ENCODE results near the gene GBGT1. TPM values are rescaled to one million over a fixed set of nuclear protein-coding genes. Genes with fewer than 3 reads are reported as not detected.

Gene GBGT1
- total RNA-seq, 1 experiment from 2014 or later: 16.5 TPM

DNA sequence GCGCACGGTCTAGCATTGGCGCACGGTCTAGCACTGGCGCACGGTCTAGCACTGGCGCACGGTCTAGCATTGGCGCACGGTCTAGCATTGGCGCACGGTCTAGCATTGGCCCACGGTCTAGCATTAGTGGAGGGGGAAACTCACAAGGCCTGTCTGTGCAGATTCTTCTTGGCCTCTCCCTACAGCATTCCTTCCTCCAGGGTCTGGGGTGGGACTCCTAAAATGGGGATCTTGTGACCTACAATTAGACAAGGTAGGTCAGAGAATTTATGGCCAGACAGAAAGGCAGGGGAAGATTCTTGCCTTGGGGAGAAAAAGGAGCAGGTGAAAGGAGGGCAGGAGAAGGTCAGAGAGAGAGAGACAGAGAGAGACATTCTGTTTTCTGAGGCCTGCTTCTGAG, 5.4 kb upstream of the GBGT1 start:
- H3K4me1 Mint-ChIP-seq: peaks cover 6% of the 10 kb centered on the region
- ATAC-seq: no peak
- H3K27me3 Mint-ChIP-seq (ENCODE audit: low read depth): peaks cover 12% of the 10 kb centered on the region
- no peak overlapping the region for H3K27ac Mint-ChIP-seq
- no peaks in the 10 kb centered on the region for H3K9me3 Mint-ChIP-seq
- CTCF ChIA-PET: interaction anchor here (1.0 to 1.3 kb wide), 2 partner anchors 17 to 19 kb away, joined by 3 to 4 read pairs; no protein-coding TSS in a partner anchor
- DNase-seq (ENCODE audit: low spot score): no peak
- POLR2A ChIA-PET: no interaction called here
- TF ChIP-seq ZNF671 (CRISPR knock-in tag; IDR thresholded peaks at IDR 0.05): no peak
- TF ChIP-seq NR1H2 (CRISPR knock-in tag; IDR thresholded peaks at IDR 0.05): no peak
- TF ChIP-seq ZBTB21 (CRISPR knock-in tag; IDR thresholded peaks at IDR 0.05; ENCODE audit: borderline replicate concordance): no peak
- TF ChIP-seq, protein P1, sequence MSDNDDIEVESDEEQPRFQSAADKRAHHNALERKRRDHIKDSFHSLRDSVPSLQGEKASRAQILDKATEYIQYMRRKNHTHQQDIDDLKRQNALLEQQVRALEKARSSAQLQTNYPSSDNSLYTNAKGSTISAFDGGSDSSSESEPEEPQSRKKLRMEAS (CRISPR knock-in tag; IDR thresholded peaks at IDR 0.05): no peak
- H3K36me3 Mint-ChIP-seq: no peaks in the 10 kb centered on the region
- H3K4me3 Mint-ChIP-seq: no peak overlapping the region

DNA sequence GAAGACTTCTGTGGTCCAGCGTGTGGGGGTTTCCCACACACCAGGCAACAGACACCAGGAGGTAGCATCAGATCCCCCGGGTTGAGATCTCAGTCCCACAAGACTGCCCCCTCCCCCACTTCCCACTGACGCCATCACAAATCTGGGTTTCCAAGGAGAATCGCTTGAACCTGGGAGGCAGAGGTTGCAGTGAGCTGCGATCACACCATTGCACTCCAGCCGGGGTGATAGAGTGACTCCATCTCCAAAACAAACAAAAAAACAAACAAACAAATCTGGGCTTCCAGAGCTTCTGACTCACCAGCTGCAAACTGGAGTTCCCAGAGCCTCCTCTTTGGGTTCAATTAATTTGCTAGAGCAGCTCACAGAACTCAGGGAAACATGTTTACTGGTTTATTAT, 4.7 kb upstream of the GBGT1 start:
- H3K4me1 Mint-ChIP-seq: peaks cover 8% of the 10 kb centered on the region
- DNase-seq (ENCODE audit: low spot score) (no peak), ATAC-seq (no peak)
- no peak overlapping the region for H3K4me3 Mint-ChIP-seq
- no peaks in the 10 kb centered on the region for H3K9me3 Mint-ChIP-seq
- peaks cover 11% of the 10 kb centered on the region for H3K27me3 Mint-ChIP-seq (ENCODE audit: low read depth)
- H3K27ac Mint-ChIP-seq: no peak overlapping the region
- ChIA-PET POLR2A (no interaction called here), CTCF (interaction anchor here (1.0 to 1.3 kb wide), 2 partner anchors 18 to 20 kb away, joined by 3 to 4 read pairs; no protein-coding TSS in a partner anchor)
- TF ChIP-seq, protein P2, sequence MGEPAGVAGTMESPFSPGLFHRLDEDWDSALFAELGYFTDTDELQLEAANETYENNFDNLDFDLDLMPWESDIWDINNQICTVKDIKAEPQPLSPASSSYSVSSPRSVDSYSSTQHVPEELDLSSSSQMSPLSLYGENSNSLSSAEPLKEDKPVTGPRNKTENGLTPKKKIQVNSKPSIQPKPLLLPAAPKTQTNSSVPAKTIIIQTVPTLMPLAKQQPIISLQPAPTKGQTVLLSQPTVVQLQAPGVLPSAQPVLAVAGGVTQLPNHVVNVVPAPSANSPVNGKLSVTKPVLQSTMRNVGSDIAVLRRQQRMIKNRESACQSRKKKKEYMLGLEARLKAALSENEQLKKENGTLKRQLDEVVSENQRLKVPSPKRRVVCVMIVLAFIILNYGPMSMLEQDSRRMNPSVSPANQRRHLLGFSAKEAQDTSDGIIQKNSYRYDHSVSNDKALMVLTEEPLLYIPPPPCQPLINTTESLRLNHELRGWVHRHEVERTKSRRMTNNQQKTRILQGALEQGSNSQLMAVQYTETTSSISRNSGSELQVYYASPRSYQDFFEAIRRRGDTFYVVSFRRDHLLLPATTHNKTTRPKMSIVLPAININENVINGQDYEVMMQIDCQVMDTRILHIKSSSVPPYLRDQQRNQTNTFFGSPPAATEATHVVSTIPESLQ (CRISPR knock-in tag; IDR thresholded peaks at IDR 0.05): no peak
- TF ChIP-seq SOX15 (CRISPR knock-in tag; IDR thresholded peaks at IDR 0.05): no peak
- TF ChIP-seq SMAD4 (CRISPR knock-in tag; IDR thresholded peaks at IDR 0.05): no peak
- TF ChIP-seq FOXP1 (CRISPR knock-in tag; IDR thresholded peaks at IDR 0.05; ENCODE audit: borderline replicate concordance): no peak
- TF ChIP-seq, protein P3, sequence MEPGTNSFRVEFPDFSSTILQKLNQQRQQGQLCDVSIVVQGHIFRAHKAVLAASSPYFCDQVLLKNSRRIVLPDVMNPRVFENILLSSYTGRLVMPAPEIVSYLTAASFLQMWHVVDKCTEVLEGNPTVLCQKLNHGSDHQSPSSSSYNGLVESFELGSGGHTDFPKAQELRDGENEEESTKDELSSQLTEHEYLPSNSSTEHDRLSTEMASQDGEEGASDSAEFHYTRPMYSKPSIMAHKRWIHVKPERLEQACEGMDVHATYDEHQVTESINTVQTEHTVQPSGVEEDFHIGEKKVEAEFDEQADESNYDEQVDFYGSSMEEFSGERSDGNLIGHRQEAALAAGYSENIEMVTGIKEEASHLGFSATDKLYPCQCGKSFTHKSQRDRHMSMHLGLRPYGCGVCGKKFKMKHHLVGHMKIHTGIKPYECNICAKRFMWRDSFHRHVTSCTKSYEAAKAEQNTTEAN (CRISPR knock-in tag; IDR thresholded peaks at IDR 0.05): no peak
- TF ChIP-seq, protein P4, sequence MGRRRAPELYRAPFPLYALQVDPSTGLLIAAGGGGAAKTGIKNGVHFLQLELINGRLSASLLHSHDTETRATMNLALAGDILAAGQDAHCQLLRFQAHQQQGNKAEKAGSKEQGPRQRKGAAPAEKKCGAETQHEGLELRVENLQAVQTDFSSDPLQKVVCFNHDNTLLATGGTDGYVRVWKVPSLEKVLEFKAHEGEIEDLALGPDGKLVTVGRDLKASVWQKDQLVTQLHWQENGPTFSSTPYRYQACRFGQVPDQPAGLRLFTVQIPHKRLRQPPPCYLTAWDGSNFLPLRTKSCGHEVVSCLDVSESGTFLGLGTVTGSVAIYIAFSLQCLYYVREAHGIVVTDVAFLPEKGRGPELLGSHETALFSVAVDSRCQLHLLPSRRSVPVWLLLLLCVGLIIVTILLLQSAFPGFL (CRISPR knock-in tag; IDR thresholded peaks at IDR 0.05; ENCODE audit: borderline replicate concordance): no peak
- no peak for TF ChIP-seq PRRX2 (CRISPR knock-in tag; IDR thresholded peaks at IDR 0.05)
- no peak for TF ChIP-seq ZNF396 (CRISPR knock-in tag; IDR thresholded peaks at IDR 0.05; ENCODE audit: borderline replicate concordance)
- H3K36me3 Mint-ChIP-seq: no peaks in the 10 kb centered on the region

DNA sequence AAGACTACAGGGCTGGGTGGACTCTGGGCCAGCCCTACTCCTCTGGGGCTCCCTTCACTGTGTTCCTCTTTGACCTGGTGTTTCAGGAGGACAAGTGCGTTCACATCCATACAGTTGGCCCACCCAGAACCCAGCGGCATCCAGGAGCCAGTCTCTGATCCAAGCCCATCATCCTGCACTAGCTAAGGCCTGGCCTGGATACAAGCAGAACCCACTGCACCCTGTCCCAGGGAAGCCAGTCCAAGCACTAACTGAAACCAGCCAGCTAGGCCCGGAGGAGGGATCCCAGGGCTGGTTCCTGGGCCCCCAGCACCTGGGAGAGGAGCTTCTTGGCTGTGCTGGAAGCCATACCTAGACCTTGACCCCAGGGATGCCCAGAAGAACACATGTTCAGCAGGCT, 4.1 kb upstream of the GBGT1 start:
- Mint-ChIP-seq H3K9me3 (no peaks in the 10 kb centered on the region), H3K27me3 (ENCODE audit: low read depth) (peaks cover 11% of the 10 kb centered on the region), H3K4me3 (no peak overlapping the region), H3K4me1 (peaks cover 8% of the 10 kb centered on the region), H3K36me3 (no peaks in the 10 kb centered on the region), H3K27ac (no peak overlapping the region)
- ATAC-seq: no peak
- no peak for DNase-seq (ENCODE audit: low spot score)
- ChIA-PET POLR2A (no interaction called here), CTCF (interaction anchor here (1.0 to 2.3 kb wide), 5 partner anchors 18 to 319 kb away, joined by 3 to 8 read pairs (median 3); no protein-coding TSS in a partner anchor)
- TF ChIP-seq ZNF219 (CRISPR knock-in tag; IDR thresholded peaks at IDR 0.05; ENCODE audit: borderline replicate concordance): no peak
- TF ChIP-seq SMAD3 (CRISPR knock-in tag; IDR thresholded peaks at IDR 0.05; ENCODE audit: borderline replicate concordance): no peak
- TF ChIP-seq, protein P5, sequence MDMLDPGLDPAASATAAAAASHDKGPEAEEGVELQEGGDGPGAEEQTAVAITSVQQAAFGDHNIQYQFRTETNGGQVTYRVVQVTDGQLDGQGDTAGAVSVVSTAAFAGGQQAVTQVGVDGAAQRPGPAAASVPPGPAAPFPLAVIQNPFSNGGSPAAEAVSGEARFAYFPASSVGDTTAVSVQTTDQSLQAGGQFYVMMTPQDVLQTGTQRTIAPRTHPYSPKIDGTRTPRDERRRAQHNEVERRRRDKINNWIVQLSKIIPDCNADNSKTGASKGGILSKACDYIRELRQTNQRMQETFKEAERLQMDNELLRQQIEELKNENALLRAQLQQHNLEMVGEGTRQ (CRISPR knock-in tag; IDR thresholded peaks at IDR 0.05): no peak
- no peak for TF ChIP-seq ZNF416 (CRISPR knock-in tag; IDR thresholded peaks at IDR 0.05)
- TF ChIP-seq, protein P6, sequence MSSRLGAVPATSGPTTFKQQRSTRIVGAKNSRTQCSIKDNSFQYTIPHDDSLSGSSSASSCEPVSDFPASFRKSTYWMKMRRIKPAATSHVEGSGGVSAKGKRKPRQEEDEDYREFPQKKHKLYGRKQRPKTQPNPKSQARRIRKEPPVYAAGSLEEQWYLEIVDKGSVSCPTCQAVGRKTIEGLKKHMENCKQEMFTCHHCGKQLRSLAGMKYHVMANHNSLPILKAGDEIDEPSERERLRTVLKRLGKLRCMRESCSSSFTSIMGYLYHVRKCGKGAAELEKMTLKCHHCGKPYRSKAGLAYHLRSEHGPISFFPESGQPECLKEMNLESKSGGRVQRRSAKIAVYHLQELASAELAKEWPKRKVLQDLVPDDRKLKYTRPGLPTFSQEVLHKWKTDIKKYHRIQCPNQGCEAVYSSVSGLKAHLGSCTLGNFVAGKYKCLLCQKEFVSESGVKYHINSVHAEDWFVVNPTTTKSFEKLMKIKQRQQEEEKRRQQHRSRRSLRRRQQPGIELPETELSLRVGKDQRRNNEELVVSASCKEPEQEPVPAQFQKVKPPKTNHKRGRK (CRISPR knock-in tag; IDR thresholded peaks at IDR 0.05; ENCODE audit: borderline replicate concordance): no peak
- TF ChIP-seq NFYB (CRISPR knock-in tag; conservative IDR thresholded peaks at IDR 0.05; ENCODE audit: low read depth): no peak
- no peak for TF ChIP-seq ELF4 (CRISPR knock-in tag; IDR thresholded peaks at IDR 0.05; ENCODE audit: low read depth)
- TF ChIP-seq, protein P7, sequence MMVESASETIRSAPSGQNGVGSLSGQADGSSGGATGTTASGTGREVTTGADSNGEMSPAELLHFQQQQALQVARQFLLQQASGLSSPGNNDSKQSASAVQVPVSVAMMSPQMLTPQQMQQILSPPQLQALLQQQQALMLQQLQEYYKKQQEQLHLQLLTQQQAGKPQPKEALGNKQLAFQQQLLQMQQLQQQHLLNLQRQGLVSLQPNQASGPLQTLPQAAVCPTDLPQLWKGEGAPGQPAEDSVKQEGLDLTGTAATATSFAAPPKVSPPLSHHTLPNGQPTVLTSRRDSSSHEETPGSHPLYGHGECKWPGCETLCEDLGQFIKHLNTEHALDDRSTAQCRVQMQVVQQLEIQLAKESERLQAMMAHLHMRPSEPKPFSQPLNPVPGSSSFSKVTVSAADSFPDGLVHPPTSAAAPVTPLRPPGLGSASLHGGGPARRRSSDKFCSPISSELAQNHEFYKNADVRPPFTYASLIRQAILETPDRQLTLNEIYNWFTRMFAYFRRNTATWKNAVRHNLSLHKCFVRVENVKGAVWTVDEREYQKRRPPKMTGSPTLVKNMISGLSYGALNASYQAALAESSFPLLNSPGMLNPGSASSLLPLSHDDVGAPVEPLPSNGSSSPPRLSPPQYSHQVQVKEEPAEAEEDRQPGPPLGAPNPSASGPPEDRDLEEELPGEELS (CRISPR knock-in tag; IDR thresholded peaks at IDR 0.05): no peak

Measured in WTC11 (cell line).